ENCODE results near the gene PPP1R13B. TPM values are rescaled to one million over a fixed set of nuclear protein-coding genes. Genes with fewer than 3 reads are reported as not detected.

The PPP1R13B gene
- polyA plus RNA-seq, 1 of the 3 experiments (the other 2 are of a cell fraction), result 5.7 TPM

- Histone ChIP-seq H3F3A (replicated peaks; ENCODE audit: insufficient read depth) (no peaks in the 10 kb centered on the region), H3K4me3 (ENCODE audit: low read depth in 2 of 2, low read length in 1 of 2) (no peak overlapping the region), H3K9ac (no peak overlapping the region), H3K36me3 (replicated peaks in 1 of 2; ENCODE audit: control insufficient read depth in 1 of 2, insufficient read depth in 2 of 2, low read length in 1 of 2) (no peaks in the 10 kb centered on the region), H3K79me2 (ENCODE audit: insufficient read depth) (no peaks in the 10 kb centered on the region), H3K27ac (ENCODE audit: low read depth in 2 of 2, low read length in 1 of 2) (no peak overlapping the region; a peak in 1 of 4 replicates), H3K9me2 (no peaks in the 10 kb centered on the region), H3K27me3 (ENCODE audit: insufficient read depth) (no peaks in the 10 kb centered on the region), H3K4me2 (no peak overlapping the region; the same call in 1 of the 2 replicates), H3K4me1 (ENCODE audit: control insufficient read depth in 1 of 2, insufficient read depth in 2 of 2, low read depth in 1 of 2, low read length in 1 of 2) (peaks cover 0 to 38% of the 10 kb centered on the region in 2 experiments; a peak in 1 of 4 replicates), H2AFZ (ENCODE audit: low read depth) (no peak overlapping the region), H3K9me3 (no peaks in the 10 kb centered on the region), H4K20me1 (ENCODE audit: insufficient read depth) (no peaks in the 10 kb centered on the region)
- peak; percentile 51 for DNase-seq
- WGBS (ENCODE audit: low lambda C conversion rate), result 75% methylated on average over 29 of the region's 34 CpGs
- POLR2A ChIA-PET, result interaction anchor here (1.4 kb wide), 1 partner anchor 25 kb away, joined by 3 read pairs; no protein-coding TSS in a partner anchor
- CTCF ChIA-PET, result interaction anchor here (1.1 to 3.3 kb wide), 4 partner anchors 26 to 74 kb away, joined by 3 to 15 read pairs (median 12); a partner anchor contains a TSS
- TF ChIP-seq JUND (IDR thresholded peaks at IDR 0.05) (no peak), EZH2phosphoT487 (IDR thresholded peaks at IDR 0.05; ENCODE audit: borderline replicate concordance, low read depth) (no peak)
Observed at GRCh38 chr14:103879570-103880347, 32.4 kb upstream of the PPP1R13B start.

GRCh38 chr14:103879118-103879569 is 31.8 kb upstream of the PPP1R13B start:
- Histone ChIP-seq H3K4me1 (ENCODE audit: control insufficient read depth in 1 of 2, insufficient read depth in 2 of 2, low read depth in 1 of 2, low read length in 1 of 2) (peaks cover 0 to 38% of the 10 kb centered on the region in 2 experiments; a peak in 1 of 4 replicates), H3K27me3 (ENCODE audit: insufficient read depth) (no peaks in the 10 kb centered on the region), H3K79me2 (ENCODE audit: insufficient read depth) (no peaks in the 10 kb centered on the region), H3K9ac (no peak overlapping the region), H4K20me1 (ENCODE audit: insufficient read depth) (no peaks in the 10 kb centered on the region), H3K27ac (ENCODE audit: low read depth in 2 of 2, low read length in 1 of 2) (no peak overlapping the region), H3K9me2 (no peaks in the 10 kb centered on the region), H2AFZ (ENCODE audit: low read depth) (no peak overlapping the region), H3K4me2 (no peak overlapping the region), H3F3A (replicated peaks; ENCODE audit: insufficient read depth) (no peaks in the 10 kb centered on the region), H3K36me3 (replicated peaks in 1 of 2; ENCODE audit: control insufficient read depth in 1 of 2, insufficient read depth in 2 of 2, low read length in 1 of 2) (no peaks in the 10 kb centered on the region), H3K4me3 (ENCODE audit: low read depth in 2 of 2, low read length in 1 of 2) (no peak overlapping the region), H3K9me3 (no peaks in the 10 kb centered on the region)
- ChIA-PET CTCF (interaction anchor here (1.6 kb wide), 1 partner anchor 31 kb away, joined by 5 read pairs; no protein-coding TSS in a partner anchor), POLR2A (no interaction called here)
- TF ChIP-seq ELF1 (IDR thresholded peaks at IDR 0.05), result no peak
- no peak for TF ChIP-seq IRF3 (IDR thresholded peaks at IDR 0.05; ENCODE audit: low read depth, low read length)
- TF ChIP-seq EZH2phosphoT487 (IDR thresholded peaks at IDR 0.05; ENCODE audit: borderline replicate concordance, low read depth), result no peak
- TF ChIP-seq ZBTB33 (IDR thresholded peaks at IDR 0.05; ENCODE audit: borderline replicate concordance, low read depth), result no peak
- no peak for TF ChIP-seq RCOR1 (IDR thresholded peaks at IDR 0.05; ENCODE audit: low read length)
- TF ChIP-seq GABPA (IDR thresholded peaks at IDR 0.05; ENCODE audit: low read depth), result no peak
- TF ChIP-seq USF2 (IDR thresholded peaks at IDR 0.05; ENCODE audit: borderline replicate concordance, low read depth, low read length), result no peak
- no peak for TF ChIP-seq MAX (IDR thresholded peaks at IDR 0.05; ENCODE audit: low read depth)
- TF ChIP-seq CTCF (IDR thresholded peaks at IDR 0.05), result no peak
- no peak for TF ChIP-seq MXI1 (IDR thresholded peaks at IDR 0.05; ENCODE audit: low read depth, low read length)
- TF ChIP-seq USF1 (IDR thresholded peaks at IDR 0.05; ENCODE audit: borderline replicate concordance, low read depth), result no peak
- no peak for TF ChIP-seq TAF1 (IDR thresholded peaks at IDR 0.05; ENCODE audit: borderline replicate concordance, low read depth, low read length)
- TF ChIP-seq NFIC (IDR thresholded peaks at IDR 0.05; ENCODE audit: borderline replicate concordance), result no peak
- no peak for TF ChIP-seq TCF12 (IDR thresholded peaks at IDR 0.05)
- WGBS (ENCODE audit: low lambda C conversion rate), result 83% methylated on average over 16 of the region's 16 CpGs
- DNase-seq, result no peak
